CD4-positive, alpha-beta T cell treated with Interleukin-6 at 100 ng/mL for 8 hours (primary cell): Measurements from ENCODE around the gene PTHLH.

Experiments used
- DNase-seq: peaks from one replicate; pipeline ENCODE4 v3.0.0-alpha.2; 2020; ENCODE audit warnings: mixed read lengths, low spot score

Gene PTHLH

GRCh38 chr12:27936196-27936595, 36.3 kb downstream of the PTHLH start:
- DNase-seq, result no peak

DNA sequence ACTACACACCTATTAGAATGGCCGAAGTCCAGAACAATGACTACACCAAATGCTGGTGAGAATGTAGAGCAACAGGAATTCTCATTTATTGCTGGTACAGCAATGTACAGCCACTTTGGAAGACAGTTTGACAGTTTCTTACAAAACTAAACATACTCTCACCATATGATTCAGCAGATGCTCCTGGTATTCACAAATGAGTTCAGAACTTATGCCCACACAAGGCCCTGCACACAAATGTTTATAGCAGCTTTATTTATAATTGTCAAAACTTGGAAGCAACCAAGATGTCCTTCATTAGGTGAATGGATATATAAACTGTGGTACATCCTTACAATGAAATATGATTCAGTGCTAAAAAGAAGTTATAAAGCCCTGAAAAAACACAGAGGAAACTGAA, 38.3 kb downstream of the PTHLH start:
- DNase-seq, result no peak

GRCh38 chr12:27931390-27931789, 41.1 kb downstream of the PTHLH start:
- DNase-seq, result no peak

DNA sequence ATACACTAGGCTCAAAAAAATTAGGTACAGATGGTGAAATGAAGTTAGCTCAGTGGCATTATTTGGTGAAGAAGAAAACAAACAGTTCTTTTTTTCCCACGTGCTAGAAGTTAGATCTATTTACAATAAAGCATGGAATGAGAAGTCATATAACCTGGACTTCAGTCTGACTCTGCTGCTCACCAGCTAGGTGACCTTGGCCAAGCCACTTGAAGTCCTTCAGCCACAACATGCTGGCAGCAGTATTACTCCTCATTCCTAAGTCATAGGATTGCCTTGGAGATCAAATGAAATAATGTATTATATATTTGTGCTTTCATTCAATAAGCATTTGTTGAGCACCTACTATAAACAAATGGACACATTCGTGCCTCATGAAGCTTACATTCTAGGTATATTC, 45.2 kb downstream of the PTHLH start:
- no peak for DNase-seq

DNA sequence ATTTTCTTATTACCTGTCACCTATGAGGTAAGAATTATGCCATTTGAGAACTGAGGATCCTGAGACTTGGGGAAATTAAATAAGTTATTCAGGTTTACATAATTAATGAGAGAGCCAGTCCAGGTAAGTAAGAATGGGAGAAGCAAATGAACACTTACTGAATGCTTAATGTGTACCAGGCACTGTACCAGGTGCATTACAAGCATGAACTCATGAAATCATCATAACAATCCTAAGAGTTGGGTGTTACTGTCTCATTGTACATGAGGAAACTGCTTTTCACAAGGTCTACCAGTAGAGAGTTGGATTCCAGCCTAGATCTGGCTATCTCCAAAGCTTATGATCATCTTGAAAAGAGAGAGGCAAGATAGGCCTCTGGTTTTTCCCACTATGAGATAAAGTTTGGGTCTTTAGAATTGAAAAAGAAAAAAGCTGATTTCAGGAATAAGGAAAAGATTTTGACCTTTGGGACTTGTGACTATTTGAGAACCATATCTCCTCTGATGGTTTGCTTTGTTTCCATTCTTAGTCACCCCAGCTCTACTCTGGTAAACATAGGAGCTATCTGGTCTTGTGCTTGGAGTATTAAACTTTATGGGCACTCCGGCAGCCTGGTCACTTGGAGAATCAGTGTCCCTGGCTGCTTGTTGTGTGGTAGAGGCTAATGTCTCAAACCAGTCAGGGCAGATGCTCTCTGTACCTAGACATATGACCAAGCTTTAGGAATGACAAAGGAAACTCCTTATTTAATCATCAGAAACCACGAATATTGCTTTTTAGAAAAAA, 48.0 kb downstream of the PTHLH start:
- no peak for DNase-seq

DNA sequence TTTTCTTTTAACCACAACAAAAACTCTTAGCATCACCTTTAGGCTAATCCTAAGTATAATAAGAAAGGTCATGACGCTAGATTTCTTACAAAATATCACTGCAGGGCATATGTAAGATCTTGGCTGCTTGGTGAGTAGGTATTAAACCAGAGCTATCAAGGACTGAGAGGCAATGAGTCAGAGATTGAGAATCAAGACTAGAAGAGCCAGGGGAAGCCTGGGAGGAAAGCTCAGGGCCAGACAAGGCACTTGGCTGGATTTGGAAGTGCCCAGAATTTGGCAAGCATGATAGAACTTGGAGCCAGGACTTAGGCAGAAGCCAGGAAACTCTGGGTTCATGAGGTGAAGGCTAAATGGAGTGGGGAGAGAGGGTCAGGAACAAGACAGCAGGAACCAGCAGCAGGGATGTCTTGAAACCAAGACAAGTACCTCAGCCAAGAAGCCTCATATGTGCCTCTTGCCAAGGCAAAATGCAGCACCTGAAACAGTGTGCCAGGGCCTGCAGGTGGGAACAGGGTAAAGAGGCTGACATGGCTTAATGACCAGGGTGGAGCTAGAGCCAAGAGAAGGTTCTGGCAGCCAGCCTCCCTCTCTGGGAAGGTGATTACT, 49.9 kb downstream of the PTHLH start:
- no peak for DNase-seq

DNA sequence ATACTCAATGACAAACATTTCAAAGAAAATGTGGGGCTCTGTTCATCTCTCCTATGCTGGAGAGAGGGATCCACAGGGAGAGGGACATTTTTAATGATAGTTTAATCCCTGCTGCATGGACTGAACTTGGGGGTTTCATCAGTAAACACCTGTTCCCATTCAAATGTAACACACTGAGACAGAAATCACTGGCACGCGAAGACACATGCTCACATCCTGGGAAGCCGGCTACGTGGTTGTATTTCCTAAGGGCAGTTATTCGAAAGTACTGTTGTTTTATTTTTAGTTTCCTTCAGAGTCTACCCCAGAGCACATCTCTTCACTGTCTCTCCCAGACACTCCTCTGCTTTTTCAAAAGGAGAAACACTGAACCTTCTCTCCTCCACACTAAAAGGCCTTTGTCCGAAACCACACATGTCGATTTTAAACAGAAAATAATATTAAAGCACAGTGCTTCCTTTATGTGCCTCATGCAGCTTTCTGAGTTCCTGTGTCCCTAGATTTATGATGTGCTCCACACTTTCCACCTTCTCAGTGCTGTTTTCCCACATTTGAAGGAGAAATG, 52.8 kb downstream of the PTHLH start:
- no peak for DNase-seq

- no peak for DNase-seq
Observed at GRCh38 chr12:27915536-27915935, 57.0 kb downstream of the PTHLH start.

DNA sequence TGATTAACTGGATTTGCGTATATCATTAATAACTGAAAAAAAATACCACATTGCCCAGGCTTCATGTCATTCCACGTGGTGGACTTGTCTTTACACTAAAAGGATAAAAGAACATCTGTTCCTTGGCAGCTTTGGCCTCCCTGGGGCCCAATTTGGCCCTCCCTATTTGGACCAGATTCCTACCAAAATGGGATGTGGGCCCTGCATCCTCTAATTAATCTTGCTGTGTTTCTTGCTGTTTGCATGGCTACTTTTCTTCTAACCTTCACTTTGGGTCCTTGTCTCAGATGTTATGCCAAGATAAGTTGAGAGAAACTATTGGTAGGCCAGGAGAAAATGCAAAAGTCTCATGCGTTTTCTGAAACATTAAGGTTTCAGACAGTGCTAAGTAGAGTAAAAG, 57.5 kb downstream of the PTHLH start:
- DNase-seq, result no peak

GRCh38 chr12:27913999-27914614, 58.4 kb downstream of the PTHLH start:
- no peak for DNase-seq

DNA sequence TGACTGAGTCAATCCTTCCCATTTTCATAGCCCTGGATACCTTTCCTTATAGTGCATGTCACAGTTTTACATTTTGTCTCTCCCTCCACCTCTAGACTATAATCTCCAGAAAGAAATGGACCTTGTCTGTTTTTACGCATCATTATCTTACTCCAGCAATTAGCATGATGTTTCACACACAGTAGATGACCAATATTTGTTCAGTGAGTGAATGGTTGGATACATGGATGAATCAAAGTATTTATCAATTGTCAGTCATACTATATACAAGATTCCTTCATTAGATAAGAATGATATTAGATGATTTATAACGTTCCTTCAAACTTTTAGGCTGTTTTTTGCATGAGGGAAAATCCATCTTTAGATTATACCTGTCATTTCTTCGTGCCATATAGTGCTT, 61.1 kb downstream of the PTHLH start:
- DNase-seq, result no peak
